KMS-11 (cell line): ENCODE data around the gene MLANA.

ENCODE experiments used
- H2AFZ ChIP-seq: fragments of 200-600 bp; sonication (generic); 2 replicates; pipeline ENCODE4 v1.6.1; 2016; ENCODE audit warnings: antibody characterized with exemption, mixed run types, low read depth
- H3K27ac ChIP-seq: fragments of 200-600 bp; sonication (generic); 2 replicates; pipeline ENCODE4 v1.6.1; 2016; ENCODE audit warnings: mild to moderate bottlenecking, mixed run types
- H3K27me3 ChIP-seq: fragments of 200-600 bp; sonication (generic); 2 replicates; pipeline ENCODE4 v1.6.1; 2017; ENCODE audit warnings: mild to moderate bottlenecking, low read depth, mixed run types, moderate library complexity; ENCODE audit not compliant: insufficient read depth
- H3K36me3 ChIP-seq: fragments of 200-600 bp; sonication (generic); 2 replicates; pipeline ENCODE4 v1.6.1; 2017; ENCODE audit warnings: mild to moderate bottlenecking, mixed run types; ENCODE audit not compliant: insufficient read depth
- H3K4me1 ChIP-seq: fragments of 200-600 bp; sonication (generic); 2 replicates; pipeline ENCODE4 v1.6.1; 2016; ENCODE audit warnings: mild to moderate bottlenecking, low read depth, mixed run types; ENCODE audit not compliant: poor library complexity, severe bottlenecking
- H3K4me2 ChIP-seq: fragments of 200-600 bp; sonication (generic); 2 replicates; pipeline ENCODE4 v1.7.0; 2016; ENCODE audit warnings: mild to moderate bottlenecking, mixed run types
- H3K4me3 ChIP-seq: fragments of 200-600 bp; sonication (generic); IDR thresholded peaks from 2 replicates; pipeline ENCODE4 v1.6.1; 2017; ENCODE audit warnings: low read depth, low read length, mixed read lengths; ENCODE audit not compliant: insufficient read depth
- H3K79me2 ChIP-seq: fragments of 200-600 bp; sonication (generic); 2 replicates; pipeline ENCODE4 v1.6.1; 2016; ENCODE audit warnings: low read depth, mixed run types; ENCODE audit not compliant: insufficient read depth
- H3K9ac ChIP-seq: fragments of 200-600 bp; sonication (generic); 2 replicates; pipeline ENCODE4 v1.6.1; 2016; ENCODE audit warnings: mild to moderate bottlenecking, mixed run types
- H4K20me1 ChIP-seq: fragments of 200-600 bp; sonication (generic); 2 replicates; pipeline ENCODE4 v1.6.1; 2016; ENCODE audit warnings: mild to moderate bottlenecking, mixed run types; ENCODE audit not compliant: insufficient read depth
- TF ChIP-seq, protein P1 (sequence below): fragments of 200-600 bp; sonication (generic); conservative IDR thresholded peaks from 2 replicates; pipeline ENCODE4 v1.6.1; 2017; ENCODE audit warnings: low read depth, mild to moderate bottlenecking, antibody characterized with exemption, low read length, moderate library complexity, mixed read lengths

Gene MLANA

DNA sequence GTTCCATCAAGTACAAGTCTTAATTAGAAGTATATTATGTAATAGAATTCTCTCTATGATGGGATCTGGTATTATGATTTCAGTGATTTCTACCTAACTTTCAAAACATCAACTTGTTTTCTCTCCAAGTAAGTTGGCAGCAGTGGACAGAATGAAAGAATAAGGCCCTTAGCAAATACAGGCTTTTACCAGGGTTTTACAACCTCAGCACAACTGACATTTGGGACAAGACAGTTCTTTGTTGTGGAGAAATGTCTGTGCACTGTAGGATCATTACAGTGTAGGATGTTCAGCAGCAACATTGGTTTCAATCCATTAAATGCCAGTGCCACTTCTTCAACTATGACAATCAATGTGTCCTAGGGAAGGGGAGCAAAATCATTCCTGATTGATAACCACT lies 48.8 kb downstream of the MLANA start:
- H4K20me1 ChIP-seq = no peaks in the 10 kb centered on the region
- no peak overlapping the region for H3K27ac ChIP-seq
- H3K9ac ChIP-seq = no peak overlapping the region
- H2AFZ ChIP-seq = no peak overlapping the region
- H3K4me2 ChIP-seq = no peak overlapping the region
- TF ChIP-seq, protein P1, sequence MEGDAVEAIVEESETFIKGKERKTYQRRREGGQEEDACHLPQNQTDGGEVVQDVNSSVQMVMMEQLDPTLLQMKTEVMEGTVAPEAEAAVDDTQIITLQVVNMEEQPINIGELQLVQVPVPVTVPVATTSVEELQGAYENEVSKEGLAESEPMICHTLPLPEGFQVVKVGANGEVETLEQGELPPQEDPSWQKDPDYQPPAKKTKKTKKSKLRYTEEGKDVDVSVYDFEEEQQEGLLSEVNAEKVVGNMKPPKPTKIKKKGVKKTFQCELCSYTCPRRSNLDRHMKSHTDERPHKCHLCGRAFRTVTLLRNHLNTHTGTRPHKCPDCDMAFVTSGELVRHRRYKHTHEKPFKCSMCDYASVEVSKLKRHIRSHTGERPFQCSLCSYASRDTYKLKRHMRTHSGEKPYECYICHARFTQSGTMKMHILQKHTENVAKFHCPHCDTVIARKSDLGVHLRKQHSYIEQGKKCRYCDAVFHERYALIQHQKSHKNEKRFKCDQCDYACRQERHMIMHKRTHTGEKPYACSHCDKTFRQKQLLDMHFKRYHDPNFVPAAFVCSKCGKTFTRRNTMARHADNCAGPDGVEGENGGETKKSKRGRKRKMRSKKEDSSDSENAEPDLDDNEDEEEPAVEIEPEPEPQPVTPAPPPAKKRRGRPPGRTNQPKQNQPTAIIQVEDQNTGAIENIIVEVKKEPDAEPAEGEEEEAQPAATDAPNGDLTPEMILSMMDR = no peak
- H3K27me3 ChIP-seq = no peaks in the 10 kb centered on the region
- H3K4me3 ChIP-seq = no peak overlapping the region
- peaks cover 23% of the 10 kb centered on the region for H3K4me1 ChIP-seq
- no peaks in the 10 kb centered on the region for H3K36me3 ChIP-seq
- H3K79me2 ChIP-seq = no peaks in the 10 kb centered on the region

DNA sequence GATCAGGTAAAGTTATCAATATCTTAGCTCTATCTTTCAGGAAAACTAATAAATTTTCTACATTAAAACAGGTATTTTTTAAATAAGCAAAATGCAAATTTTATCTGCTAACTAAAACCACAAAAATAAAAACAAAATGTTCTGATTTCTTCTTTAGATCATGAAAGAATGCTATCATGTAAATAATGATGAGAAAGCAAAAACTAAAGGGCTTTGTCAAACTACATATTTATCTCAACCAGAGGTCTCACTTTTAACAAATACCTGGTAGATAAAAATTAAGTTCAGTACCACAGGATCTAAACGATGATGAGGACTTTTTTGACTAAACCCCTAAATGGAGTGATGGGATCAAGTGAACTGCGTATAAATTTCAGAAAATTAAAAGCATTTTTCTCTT lies 50.5 kb downstream of the MLANA start:
- no peaks in the 10 kb centered on the region for H4K20me1 ChIP-seq
- H3K4me3 ChIP-seq = no peak overlapping the region
- TF ChIP-seq, protein P1 = no peak
- H2AFZ ChIP-seq = no peak overlapping the region
- H3K36me3 ChIP-seq = no peaks in the 10 kb centered on the region
- no peak overlapping the region for H3K9ac ChIP-seq
- H3K79me2 ChIP-seq = no peaks in the 10 kb centered on the region
- no peak overlapping the region for H3K27ac ChIP-seq
- H3K27me3 ChIP-seq = no peaks in the 10 kb centered on the region
- H3K4me1 ChIP-seq = peaks cover 40% of the 10 kb centered on the region
- H3K4me2 ChIP-seq = no peak overlapping the region

DNA sequence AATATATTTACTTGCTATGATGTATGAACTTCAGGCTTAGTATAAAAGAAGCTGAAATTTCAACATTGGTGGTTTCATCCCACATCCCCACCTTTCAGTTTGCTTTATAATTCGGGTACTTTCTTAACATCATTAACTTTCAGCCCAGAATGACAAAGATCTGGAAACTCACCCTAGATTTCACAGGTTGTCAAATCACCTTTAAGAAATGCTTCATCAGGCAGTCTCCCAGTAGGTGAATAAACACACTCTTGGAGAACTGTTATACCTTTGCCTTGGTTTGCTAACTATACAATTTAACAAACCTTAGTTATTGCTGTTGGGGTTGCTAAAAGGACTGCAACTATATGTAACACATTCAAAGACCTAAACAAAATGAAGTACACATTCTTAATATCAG lies 54.4 kb downstream of the MLANA start:
- TF ChIP-seq, protein P1 = no peak
- no peaks in the 10 kb centered on the region for H3K36me3 ChIP-seq
- no peaks in the 10 kb centered on the region for H4K20me1 ChIP-seq
- H3K79me2 ChIP-seq = no peaks in the 10 kb centered on the region
- no peak overlapping the region; the same call in 1 of the 2 replicates for H3K9ac ChIP-seq
- H3K27ac ChIP-seq = peak overlapping the region; percentile 59; the same call in 1 of the 2 replicates
- H3K4me2 ChIP-seq = peak overlapping the region; percentile 99
- H2AFZ ChIP-seq = no peak overlapping the region
- no peak overlapping the region for H3K4me3 ChIP-seq
- H3K4me1 ChIP-seq = peaks cover 73% of the 10 kb centered on the region
- H3K27me3 ChIP-seq = no peaks in the 10 kb centered on the region

DNA sequence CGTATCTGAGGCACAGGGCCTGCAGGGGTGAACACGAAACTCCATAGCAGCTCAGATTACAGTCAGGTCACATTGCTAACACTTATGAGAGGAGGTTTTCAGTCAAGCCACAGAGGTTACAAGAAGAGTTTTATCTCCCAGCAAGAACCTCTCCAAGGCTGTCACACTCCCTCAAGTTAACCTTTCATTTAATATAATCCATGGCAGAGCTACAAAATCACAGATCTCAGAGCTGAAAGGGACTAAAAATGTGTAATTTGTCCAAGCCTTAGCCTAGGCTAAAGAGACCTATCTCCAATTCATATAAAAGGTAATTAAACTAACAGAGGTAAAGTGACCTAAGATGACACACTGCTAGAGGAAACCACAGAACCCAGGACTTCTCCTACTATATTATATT lies 57.2 kb downstream of the MLANA start:
- Histone ChIP-seq H4K20me1 (no peaks in the 10 kb centered on the region), H3K9ac (peak overlapping the region; percentile 31), H3K79me2 (peaks cover 8% of the 10 kb centered on the region; the same call in 1 of the 2 replicates), H3K27ac (peak overlapping the region; percentile 79), H3K4me1 (peaks cover 91% of the 10 kb centered on the region), H3K4me3 (no peak overlapping the region), H3K4me2 (peak overlapping the region; percentile 99), H2AFZ (no peak overlapping the region), H3K36me3 (no peaks in the 10 kb centered on the region), H3K27me3 (no peaks in the 10 kb centered on the region)
- TF ChIP-seq, protein P1 = no peak
